Measurements from ENCODE around the gene NEB. TPM values are rescaled to one million over a fixed set of nuclear protein-coding genes. Genes with fewer than 3 reads are reported as not detected.

The NEB gene
- polyA plus RNA-seq, 1 of the 3 experiments (the other 2 are of a cell fraction) = 0.02 TPM

DNA sequence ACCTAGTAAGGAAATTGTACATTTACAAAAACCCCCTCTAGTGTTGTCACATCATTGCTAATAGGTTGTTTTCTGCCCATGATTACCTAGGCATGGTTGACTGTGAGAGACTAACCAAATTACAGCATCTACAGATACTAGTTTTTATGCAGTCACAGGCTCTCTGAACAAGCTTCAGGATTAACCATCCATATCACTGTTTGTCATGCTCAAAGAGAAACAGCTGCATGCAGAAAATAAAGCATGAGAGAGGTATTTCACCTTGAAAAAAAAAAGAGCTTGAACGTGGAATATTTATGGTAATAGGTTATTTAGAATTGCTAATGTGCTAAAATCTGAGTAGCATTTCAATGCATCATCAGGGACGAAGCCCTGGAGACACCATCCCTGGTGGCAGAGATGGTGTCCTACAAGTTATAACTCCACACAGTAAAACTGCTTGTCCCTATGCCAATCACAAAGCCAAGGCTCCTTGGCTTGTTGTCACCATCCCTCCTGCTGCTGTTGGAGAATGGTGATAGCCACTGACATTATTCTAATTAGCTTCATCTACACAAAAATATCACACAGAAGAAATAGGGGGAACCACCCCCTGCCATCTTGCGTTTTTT lies 5.4 kb downstream of the NEB start:
- no peak overlapping the region for H2AFZ ChIP-seq (ENCODE audit: low read depth)
- H4K20me1 ChIP-seq (ENCODE audit: insufficient read depth) = no peaks in the 10 kb centered on the region
- ChIA-PET CTCF (no interaction called here), POLR2A (no interaction called here)
- H3K9me2 ChIP-seq = no peaks in the 10 kb centered on the region
- H3K27me3 ChIP-seq (ENCODE audit: insufficient read depth) = no peaks in the 10 kb centered on the region
- H3K36me3 ChIP-seq (replicated peaks in 1 of 2; ENCODE audit: control insufficient read depth in 1 of 2, insufficient read depth in 2 of 2, low read length in 1 of 2) = no peaks in the 10 kb centered on the region
- no peaks in the 10 kb centered on the region for H3K79me2 ChIP-seq (ENCODE audit: insufficient read depth)
- no peak overlapping the region for H3K4me3 ChIP-seq (ENCODE audit: low read depth in 2 of 2, low read length in 1 of 2)
- H3K4me1 ChIP-seq (ENCODE audit: control insufficient read depth in 1 of 2, insufficient read depth in 2 of 2, low read depth in 1 of 2, low read length in 1 of 2) = no peaks in the 10 kb centered on the region
- WGBS (ENCODE audit: low lambda C conversion rate) = 22% methylated on average over 3 of the region's 3 CpGs
- H3K27ac ChIP-seq (ENCODE audit: low read depth in 2 of 2, low read length in 1 of 2) = no peak overlapping the region
- TF ChIP-seq RAD21 (IDR thresholded peaks at IDR 0.05; ENCODE audit: low read length) = no peak
- TF ChIP-seq MEF2A (IDR thresholded peaks at IDR 0.05; ENCODE audit: borderline replicate concordance, low read depth) = no peak
- no peak for TF ChIP-seq SMC3 (IDR thresholded peaks at IDR 0.05; ENCODE audit: low read depth, low read length)
- no peak for TF ChIP-seq RFX5 (IDR thresholded peaks at IDR 0.05; ENCODE audit: low read length)
- TF ChIP-seq, protein P1, sequence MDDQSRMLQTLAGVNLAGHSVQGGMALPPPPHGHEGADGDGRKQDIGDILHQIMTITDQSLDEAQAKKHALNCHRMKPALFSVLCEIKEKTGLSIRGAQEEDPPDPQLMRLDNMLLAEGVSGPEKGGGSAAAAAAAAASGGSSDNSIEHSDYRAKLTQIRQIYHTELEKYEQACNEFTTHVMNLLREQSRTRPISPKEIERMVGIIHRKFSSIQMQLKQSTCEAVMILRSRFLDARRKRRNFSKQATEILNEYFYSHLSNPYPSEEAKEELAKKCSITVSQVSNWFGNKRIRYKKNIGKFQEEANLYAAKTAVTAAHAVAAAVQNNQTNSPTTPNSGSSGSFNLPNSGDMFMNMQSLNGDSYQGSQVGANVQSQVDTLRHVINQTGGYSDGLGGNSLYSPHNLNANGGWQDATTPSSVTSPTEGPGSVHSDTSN (IDR thresholded peaks at IDR 0.05) = no peak
- TF ChIP-seq, protein P2, sequence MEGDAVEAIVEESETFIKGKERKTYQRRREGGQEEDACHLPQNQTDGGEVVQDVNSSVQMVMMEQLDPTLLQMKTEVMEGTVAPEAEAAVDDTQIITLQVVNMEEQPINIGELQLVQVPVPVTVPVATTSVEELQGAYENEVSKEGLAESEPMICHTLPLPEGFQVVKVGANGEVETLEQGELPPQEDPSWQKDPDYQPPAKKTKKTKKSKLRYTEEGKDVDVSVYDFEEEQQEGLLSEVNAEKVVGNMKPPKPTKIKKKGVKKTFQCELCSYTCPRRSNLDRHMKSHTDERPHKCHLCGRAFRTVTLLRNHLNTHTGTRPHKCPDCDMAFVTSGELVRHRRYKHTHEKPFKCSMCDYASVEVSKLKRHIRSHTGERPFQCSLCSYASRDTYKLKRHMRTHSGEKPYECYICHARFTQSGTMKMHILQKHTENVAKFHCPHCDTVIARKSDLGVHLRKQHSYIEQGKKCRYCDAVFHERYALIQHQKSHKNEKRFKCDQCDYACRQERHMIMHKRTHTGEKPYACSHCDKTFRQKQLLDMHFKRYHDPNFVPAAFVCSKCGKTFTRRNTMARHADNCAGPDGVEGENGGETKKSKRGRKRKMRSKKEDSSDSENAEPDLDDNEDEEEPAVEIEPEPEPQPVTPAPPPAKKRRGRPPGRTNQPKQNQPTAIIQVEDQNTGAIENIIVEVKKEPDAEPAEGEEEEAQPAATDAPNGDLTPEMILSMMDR (IDR thresholded peaks at IDR 0.05) = no peak
- TF ChIP-seq, protein P3, sequence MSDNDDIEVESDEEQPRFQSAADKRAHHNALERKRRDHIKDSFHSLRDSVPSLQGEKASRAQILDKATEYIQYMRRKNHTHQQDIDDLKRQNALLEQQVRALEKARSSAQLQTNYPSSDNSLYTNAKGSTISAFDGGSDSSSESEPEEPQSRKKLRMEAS (IDR thresholded peaks at IDR 0.05; ENCODE audit: low read depth) = no peak
- no peak for TF ChIP-seq TCF12 (IDR thresholded peaks at IDR 0.05)
- TF ChIP-seq GATA2 (CRISPR knock-in tag; IDR thresholded peaks at IDR 0.05) = no peak
- TF ChIP-seq FOSL2 (IDR thresholded peaks at IDR 0.05; ENCODE audit: borderline replicate concordance, low read depth) = no peak
- no peak for TF ChIP-seq GABPA (IDR thresholded peaks at IDR 0.05; ENCODE audit: low read depth)
- no peak for TF ChIP-seq TAF1 (IDR thresholded peaks at IDR 0.05; ENCODE audit: borderline replicate concordance, low read depth, low read length)
- no peak for TF ChIP-seq MXI1 (IDR thresholded peaks at IDR 0.05; ENCODE audit: low read depth, low read length)
- TF ChIP-seq EP300 (IDR thresholded peaks at IDR 0.05; ENCODE audit: borderline replicate concordance in 1 of 2, low read depth in 1 of 2, low read length in 1 of 2) = no peak
- no peak for TF ChIP-seq JUND (IDR thresholded peaks at IDR 0.05)
- TF ChIP-seq, protein P4, sequence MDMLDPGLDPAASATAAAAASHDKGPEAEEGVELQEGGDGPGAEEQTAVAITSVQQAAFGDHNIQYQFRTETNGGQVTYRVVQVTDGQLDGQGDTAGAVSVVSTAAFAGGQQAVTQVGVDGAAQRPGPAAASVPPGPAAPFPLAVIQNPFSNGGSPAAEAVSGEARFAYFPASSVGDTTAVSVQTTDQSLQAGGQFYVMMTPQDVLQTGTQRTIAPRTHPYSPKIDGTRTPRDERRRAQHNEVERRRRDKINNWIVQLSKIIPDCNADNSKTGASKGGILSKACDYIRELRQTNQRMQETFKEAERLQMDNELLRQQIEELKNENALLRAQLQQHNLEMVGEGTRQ (IDR thresholded peaks at IDR 0.05; ENCODE audit: borderline replicate concordance, low read depth, low read length) = no peak
- no peak for TF ChIP-seq EZH2phosphoT487 (IDR thresholded peaks at IDR 0.05; ENCODE audit: borderline replicate concordance, low read depth)
- no peak for DNase-seq
- no peak overlapping the region for H3K4me2 ChIP-seq
- H3K9ac ChIP-seq = no peak overlapping the region
- H3K9me3 ChIP-seq = no peaks in the 10 kb centered on the region
- H3F3A ChIP-seq (replicated peaks; ENCODE audit: insufficient read depth) = no peaks in the 10 kb centered on the region

Data from SK-N-SH (cell line).